AG04449 (cell line): ENCODE measurements around the gene ELK3.

Experiments
- CTCF ChIA-PET: fragments of 350-600 bp; formaldehyde crosslinking; extraction: SDS; loops from one replicate; lab custom pipeline; 2021; ENCODE audit warnings: antibody characterized with exemption; lab: Yijun Ruan, JAX
- POLR2A ChIA-PET: fragments of 400-600, 350-600 bp; formaldehyde crosslinking; extraction: SDS; loops from one replicate; lab custom pipeline; 2020; ENCODE audit warnings: antibody characterized with exemption, inconsistent platforms; lab: Yijun Ruan, JAX
- DNase-seq: peaks from one replicate; pipeline ENCODE4 v3.0.0-alpha.2; 2010; ENCODE audit warnings: low read depth, low spot score
- H3K4me3 ChIP-seq: 2 replicates; pipeline ENCODE4 v1.5.1; 2011; ENCODE audit warnings: low read depth, mild to moderate bottlenecking, control low read depth, low read length
- CTCF ChIP-seq: IDR thresholded peaks from one replicate; pipeline ENCODE4 v1.5.1; 2011; ENCODE audit warnings: mild to moderate bottlenecking, moderate library complexity, low read length, control low read depth, inconsistent platforms; ENCODE audit not compliant: insufficient read depth; ENCODE audit errors: missing control alignments

The ELK3 gene

GRCh38 chr12:96155781-96156180 lies 38.4 kb upstream of the ELK3 start:
- TF ChIP-seq CTCF = no peak
- no peak overlapping the region for H3K4me3 ChIP-seq
- DNase-seq = no peak
- ChIA-PET POLR2A (no interaction called here), CTCF (no interaction called here)

GRCh38 chr12:96156211-96156610 lies 38.0 kb upstream of the ELK3 start:
- CTCF ChIA-PET = no interaction called here
- POLR2A ChIA-PET = no interaction called here
- no peak for DNase-seq
- H3K4me3 ChIP-seq = no peak overlapping the region
- no peak for TF ChIP-seq CTCF

- POLR2A ChIA-PET = interaction anchor here (0.6 kb wide), 1 partner anchor 17 kb away, joined by 3 read pairs; no protein-coding TSS in a partner anchor
- CTCF ChIA-PET = interaction anchor here (0.7 to 1.6 kb wide), 3 partner anchors 9 to 45 kb away, joined by 3 read pairs; no protein-coding TSS in a partner anchor
- TF ChIP-seq CTCF = no peak
Observed at GRCh38 chr12:96157427-96157826, 36.7 kb upstream of the ELK3 start.

GRCh38 chr12:96164951-96165811 lies 29.0 kb upstream of the ELK3 start:
- no peak overlapping the region for H3K4me3 ChIP-seq
- no peak for DNase-seq
- ChIA-PET CTCF (no interaction called here), POLR2A (no interaction called here)
- TF ChIP-seq CTCF = no peak

More at GRCh38 chr12:96157427-96157826, 36.7 kb upstream of the ELK3 start:
- no peak overlapping the region for H3K4me3 ChIP-seq
- no peak for DNase-seq

GRCh38 chr12:96166765-96167164 lies 27.4 kb upstream of the ELK3 start:
- CTCF ChIA-PET = interaction anchor here (1.4 kb wide), 1 partner anchor 49 kb away, joined by 3 read pairs; no protein-coding TSS in a partner anchor
- POLR2A ChIA-PET = no interaction called here
- no peak for TF ChIP-seq CTCF
- H3K4me3 ChIP-seq = no peak overlapping the region
- no peak for DNase-seq

- DNase-seq = no peak
- POLR2A ChIA-PET = no interaction called here
- CTCF ChIA-PET = interaction anchor here (1.4 kb wide), 1 partner anchor 49 kb away, joined by 3 read pairs; no protein-coding TSS in a partner anchor
- no peak overlapping the region for H3K4me3 ChIP-seq
- no peak for TF ChIP-seq CTCF
Observed at GRCh38 chr12:96167492-96167891, 26.7 kb upstream of the ELK3 start.
